HAP-1 (cell line): Measurements from ENCODE around the gene NBPF4.
"Not testable (repeated sequence)": the region's sequence is repeated elsewhere in the genome, so short reads cannot be mapped to it uniquely, and the experiment has no call there.

Experiments used
- DNase-seq, 2 experiments: peaks; one replicate each; pipeline ENCODE4 v3.0.0-alpha.2; 2016 to 2020; ENCODE audit warnings: low spot score in 2 of 2
- H3K27me3 ChIP-seq: fragments of 250-450 bp; sonication (Bioruptor Pico); 2 replicates; pipeline ENCODE4 v1.5.1; 2020; ENCODE audit warnings: low read depth, mild to moderate bottlenecking, moderate library complexity
- H3K36me3 ChIP-seq: fragments of 250-450 bp; sonication (Bioruptor Pico); replicated peaks from 2 replicates; pipeline ENCODE4 v1.5.1; 2020; ENCODE audit warnings: mild to moderate bottlenecking
- H3K4me1 ChIP-seq: fragments of 250-450 bp; sonication (Bioruptor Pico); 2 replicates; pipeline ENCODE4 v1.5.1; 2020; ENCODE audit warnings: mild to moderate bottlenecking
- H3K4me3 ChIP-seq: fragments of 250-450 bp; sonication (Bioruptor Pico); 2 replicates; pipeline ENCODE4 v1.5.1; 2020; ENCODE audit warnings: mild to moderate bottlenecking, moderate library complexity
- H3K9me3 ChIP-seq: fragments of 250-450 bp; sonication (Bioruptor Pico); 2 replicates; pipeline ENCODE4 v1.5.1; 2020; ENCODE audit warnings: mild to moderate bottlenecking, moderate library complexity
- in situ Hi-C: fragments of 300-500 bp; cut with MboI; formaldehyde crosslinking; loops from 3 replicates; pipeline ENCODE4 v1.14.3; 2020; ENCODE audit warnings: low sequenced_read_pairs, inconsistent platforms, mixed read lengths

The NBPF4 gene

GRCh38 chr1:108226855-108227254, 17.0 kb downstream of the NBPF4 start:
- H3K4me1 ChIP-seq, DNase-seq, H3K36me3 ChIP-seq, H3K27me3 ChIP-seq, H3K9me3 ChIP-seq, in situ Hi-C loops, H3K4me3 ChIP-seq: not testable (repeated sequence)

GRCh38 chr1:108223226-108223625, 20.6 kb downstream of the NBPF4 start:
- H3K9me3 ChIP-seq, DNase-seq, H3K4me3 ChIP-seq, H3K27me3 ChIP-seq, H3K4me1 ChIP-seq, H3K36me3 ChIP-seq, in situ Hi-C loops: not testable (repeated sequence)

GRCh38 chr1:108217515-108218174, 26.2 kb downstream of the NBPF4 start:
- H3K4me3 ChIP-seq, DNase-seq, H3K9me3 ChIP-seq, H3K36me3 ChIP-seq, in situ Hi-C loops, H3K4me1 ChIP-seq: not testable (repeated sequence)
- peaks cover 13% of the 10 kb centered on the region for H3K27me3 ChIP-seq

DNA sequence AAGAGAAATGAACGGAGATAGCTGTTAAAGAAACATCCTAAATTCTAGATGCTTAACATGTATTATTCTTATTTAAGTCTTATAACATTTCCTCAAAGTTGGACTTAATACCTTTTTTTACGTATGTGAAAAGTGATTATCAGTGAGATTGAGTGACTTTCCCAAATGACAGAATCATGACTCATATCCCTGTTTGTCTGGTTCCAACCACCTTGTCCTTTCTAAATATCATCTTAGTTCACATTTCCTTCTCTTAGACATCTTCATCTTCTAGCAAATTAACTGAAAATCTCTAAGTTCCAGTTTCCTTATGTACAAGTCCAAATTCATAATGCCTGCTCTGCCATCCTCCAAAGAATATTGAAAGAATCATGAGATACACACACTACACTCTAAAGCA, 26.9 kb downstream of the NBPF4 start:
- H3K4me1 ChIP-seq, in situ Hi-C loops, H3K4me3 ChIP-seq, DNase-seq, H3K36me3 ChIP-seq, H3K9me3 ChIP-seq: not testable (repeated sequence)
- H3K27me3 ChIP-seq, result peaks cover 18% of the 10 kb centered on the region

GRCh38 chr1:108216028-108216890, 27.6 kb downstream of the NBPF4 start:
- in situ Hi-C loops, H3K36me3 ChIP-seq, DNase-seq, H3K4me3 ChIP-seq, H3K4me1 ChIP-seq, H3K9me3 ChIP-seq: not testable (repeated sequence)
- H3K27me3 ChIP-seq, result peaks cover 24% of the 10 kb centered on the region

DNA sequence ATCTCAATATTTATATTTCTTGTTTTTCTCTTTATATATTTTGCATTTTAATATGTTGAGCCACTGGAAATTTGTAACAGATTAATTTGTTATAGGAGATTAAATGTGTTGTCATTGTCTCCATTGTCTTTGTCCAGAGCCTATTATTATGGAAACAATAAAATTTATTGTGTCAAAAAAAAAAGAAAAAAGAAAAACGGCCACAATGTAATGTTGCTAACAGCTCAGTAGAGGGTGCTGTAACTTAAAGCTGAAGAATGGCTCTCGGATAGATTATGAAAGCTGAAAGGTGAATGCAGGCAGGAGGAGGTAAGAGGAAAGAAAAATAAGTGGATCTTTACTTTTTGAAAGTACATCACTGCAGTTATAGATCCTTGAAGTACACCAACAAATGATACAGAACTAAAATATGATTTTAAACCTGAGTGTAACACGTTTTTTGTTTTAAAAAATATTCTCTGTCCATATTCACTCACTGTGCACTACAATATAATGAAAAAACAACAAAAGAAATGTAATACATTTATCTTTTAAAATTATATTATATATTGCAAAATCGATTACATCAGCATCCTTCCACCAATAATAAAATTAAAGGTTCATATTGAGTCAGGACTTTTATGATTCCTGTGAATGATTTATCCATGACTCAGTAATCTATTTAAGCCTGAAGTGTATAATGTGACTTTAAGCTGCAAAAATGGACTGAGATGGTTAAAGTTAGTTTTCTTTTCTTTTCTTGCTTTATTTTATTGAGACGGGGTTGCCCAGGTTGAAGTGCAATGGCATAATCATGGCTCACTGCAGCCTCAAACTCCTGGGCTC, 29.0 kb downstream of the NBPF4 start:
- H3K27me3 ChIP-seq, result peaks cover 26% of the 10 kb centered on the region
- H3K4me3 ChIP-seq, in situ Hi-C loops, H3K9me3 ChIP-seq, H3K4me1 ChIP-seq, H3K36me3 ChIP-seq: not testable (repeated sequence)
- peak in 1 of 2 experiments; percentile 22 for DNase-seq

- H3K4me1 ChIP-seq, result no peaks in the 10 kb centered on the region
- H3K36me3 ChIP-seq, result no peaks in the 10 kb centered on the region
- no peaks in the 10 kb centered on the region for H3K9me3 ChIP-seq
- peaks cover 32% of the 10 kb centered on the region for H3K27me3 ChIP-seq
- DNase-seq, result no peak
- in situ Hi-C loops, result no loop called here
- no peak overlapping the region for H3K4me3 ChIP-seq
Measured at GRCh38 chr1:108211014-108211413, 32.9 kb downstream of the NBPF4 start.

DNA sequence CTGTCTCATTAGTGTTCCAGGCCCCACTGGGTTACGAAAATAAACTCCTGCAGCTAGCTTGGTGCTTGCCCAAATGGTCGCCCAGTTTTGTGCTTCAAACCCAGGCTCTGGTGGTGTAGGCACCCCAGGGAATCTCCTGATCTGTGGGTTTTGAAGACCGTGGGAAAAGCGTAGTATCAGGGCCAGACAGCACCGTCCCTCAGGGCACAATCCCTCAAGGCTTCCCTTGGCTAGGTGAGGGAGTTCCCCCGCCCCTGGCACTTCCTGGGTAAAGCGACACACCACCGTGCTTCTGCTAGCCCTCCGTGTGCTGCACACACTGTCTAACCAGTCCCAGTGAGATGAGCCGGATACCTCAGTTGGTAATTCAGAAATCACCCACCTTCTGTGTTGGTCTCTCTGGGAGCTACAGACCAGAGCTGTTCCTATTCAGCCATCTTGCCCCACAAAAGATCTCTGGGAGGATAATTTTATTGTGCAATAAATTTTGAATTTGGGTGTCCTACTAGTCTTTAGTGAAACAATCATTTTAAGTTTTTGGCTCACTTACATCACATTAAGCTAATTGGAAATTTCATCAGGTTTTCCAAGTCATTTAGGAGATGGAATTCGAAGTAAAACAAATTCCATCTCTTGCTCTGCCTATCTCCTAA, 34.3 kb downstream of the NBPF4 start:
- no peak for DNase-seq
- no peaks in the 10 kb centered on the region for H3K36me3 ChIP-seq
- H3K9me3 ChIP-seq, result 0 out of 2 replicates have a peak, but pooled peaks cover 1% of the 10 kb centered on the region
- no peaks in the 10 kb centered on the region for H3K4me1 ChIP-seq
- in situ Hi-C loops, result no loop called here
- H3K27me3 ChIP-seq, result peaks cover 30% of the 10 kb centered on the region
- H3K4me3 ChIP-seq, result no peak overlapping the region

GRCh38 chr1:108208724-108209446, 35.0 kb downstream of the NBPF4 start:
- in situ Hi-C loops, result no loop called here

GRCh38 chr1:108203582-108203981, 40.3 kb downstream of the NBPF4 start:
- H3K9me3 ChIP-seq, H3K36me3 ChIP-seq, in situ Hi-C loops, H3K4me1 ChIP-seq, DNase-seq, H3K4me3 ChIP-seq, H3K27me3 ChIP-seq: not testable (repeated sequence)

More at GRCh38 chr1:108208724-108209446, 35.0 kb downstream of the NBPF4 start:
- Histone ChIP-seq H3K36me3 (no peaks in the 10 kb centered on the region), H3K4me3 (no peak overlapping the region), H3K27me3 (peaks cover 24% of the 10 kb centered on the region), H3K4me1 (no peaks in the 10 kb centered on the region), H3K9me3 (0 out of 2 replicates have a peak, but pooled peaks cover 2% of the 10 kb centered on the region)
- DNase-seq, result peak in 1 of 2 experiments; percentile 31

- Histone ChIP-seq H3K4me3 (no peak overlapping the region), H3K4me1 (peaks cover 7% of the 10 kb centered on the region), H3K36me3 (peaks cover 6% of the 10 kb centered on the region), H3K27me3 (peaks cover 3% of the 10 kb centered on the region; the same call in 1 of the 2 replicates), H3K9me3 (0 out of 2 replicates have a peak, but pooled peaks cover 2% of the 10 kb centered on the region)
- in situ Hi-C loops, result no loop called here
- DNase-seq, result no peak
Measured at GRCh38 chr1:108201687-108202086, 42.2 kb downstream of the NBPF4 start.

DNA sequence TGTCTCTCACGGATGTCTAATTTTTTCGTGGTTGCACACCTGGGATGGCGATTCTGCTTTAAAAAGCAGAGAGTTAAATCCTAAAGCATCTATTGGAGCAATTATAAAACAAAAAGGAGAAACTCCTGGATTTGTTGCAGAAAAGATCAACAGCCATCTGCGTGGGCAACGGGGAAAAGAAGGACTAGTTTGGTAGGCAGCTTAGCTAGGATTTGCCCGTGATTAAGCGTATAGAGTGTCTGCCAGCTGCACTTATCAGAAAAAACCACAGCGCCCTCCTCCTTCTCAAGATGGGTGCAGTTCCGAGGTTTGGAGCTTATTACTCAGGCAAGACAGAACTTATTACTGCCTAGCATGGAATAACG, 43.2 kb downstream of the NBPF4 start:
- Histone ChIP-seq H3K36me3 (peaks cover 12% of the 10 kb centered on the region), H3K4me1 (peaks cover 7% of the 10 kb centered on the region), H3K4me3 (peak overlapping the region; percentile 70), H3K9me3 (0 out of 2 replicates have a peak, but pooled peaks cover 2% of the 10 kb centered on the region), H3K27me3 (no peaks in the 10 kb centered on the region)
- DNase-seq, result peak; percentile 48 to 55
- in situ Hi-C loops, result no loop called here
